Stimulated activated CD4-positive, alpha-beta T cell treated with anti-CD3 and anti-CD28 coated beads, Interleukin-2, amount 100 ng/mL, for 24 hours (primary cell): ENCODE measurements around the gene BTBD1.

Source experiments
- DNase-seq, 2 donors: peaks; one replicate each; pipeline ENCODE4 v3.0.0-alpha.2; 2020

Gene BTBD1

DNA sequence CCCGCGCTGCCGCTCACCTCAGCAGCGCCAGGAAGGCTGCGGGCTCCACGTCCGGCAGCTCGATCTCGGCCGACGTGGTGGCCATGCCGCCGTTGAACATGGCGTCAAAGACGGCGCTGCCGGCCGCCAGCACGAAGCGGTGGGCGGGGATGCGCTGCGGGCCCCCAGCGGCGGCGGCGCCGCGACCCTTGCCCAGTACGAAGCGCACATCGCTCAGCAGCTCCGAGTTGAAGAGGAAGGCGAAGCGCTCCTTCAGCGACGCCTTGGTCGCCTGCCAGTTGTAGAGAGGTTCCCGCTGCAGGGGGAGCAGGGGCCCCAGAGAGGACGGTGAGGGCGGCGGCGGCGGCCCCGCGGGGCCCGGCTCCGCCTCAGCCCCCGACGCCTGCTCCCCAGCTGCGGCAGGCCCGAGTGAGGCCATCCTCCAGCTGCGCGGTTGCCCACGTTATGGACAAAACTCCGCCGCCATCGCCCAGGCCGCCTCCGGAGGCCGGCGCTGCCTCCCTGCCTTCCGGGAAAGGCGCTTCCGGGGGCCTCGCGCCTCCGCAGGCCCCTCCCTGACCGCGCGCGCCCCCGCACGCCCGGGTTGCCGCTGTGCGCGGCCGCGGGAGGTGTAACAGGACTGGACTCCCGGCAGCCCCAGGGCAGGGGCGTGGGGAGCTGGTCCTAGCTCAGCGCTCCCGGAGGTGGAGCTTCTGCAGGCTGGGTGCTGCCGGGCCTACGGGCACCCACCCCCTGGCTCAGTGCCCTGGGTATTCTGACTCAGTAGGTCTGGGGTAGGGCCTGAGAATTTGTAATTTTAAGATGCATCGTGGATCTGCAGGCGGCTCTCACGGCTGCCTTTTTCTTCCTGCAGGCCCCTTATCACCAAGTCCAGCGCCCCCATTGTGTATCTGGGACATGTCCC is at the start of gene BTBD1:
Gene BTBD1 (minus strand): TSS at position 519 of the 904 bp plus-strand sequence. CDS start 101 bp downstream, at position 418.
- DNase-seq, result peak; percentile 89 to 93

DNA sequence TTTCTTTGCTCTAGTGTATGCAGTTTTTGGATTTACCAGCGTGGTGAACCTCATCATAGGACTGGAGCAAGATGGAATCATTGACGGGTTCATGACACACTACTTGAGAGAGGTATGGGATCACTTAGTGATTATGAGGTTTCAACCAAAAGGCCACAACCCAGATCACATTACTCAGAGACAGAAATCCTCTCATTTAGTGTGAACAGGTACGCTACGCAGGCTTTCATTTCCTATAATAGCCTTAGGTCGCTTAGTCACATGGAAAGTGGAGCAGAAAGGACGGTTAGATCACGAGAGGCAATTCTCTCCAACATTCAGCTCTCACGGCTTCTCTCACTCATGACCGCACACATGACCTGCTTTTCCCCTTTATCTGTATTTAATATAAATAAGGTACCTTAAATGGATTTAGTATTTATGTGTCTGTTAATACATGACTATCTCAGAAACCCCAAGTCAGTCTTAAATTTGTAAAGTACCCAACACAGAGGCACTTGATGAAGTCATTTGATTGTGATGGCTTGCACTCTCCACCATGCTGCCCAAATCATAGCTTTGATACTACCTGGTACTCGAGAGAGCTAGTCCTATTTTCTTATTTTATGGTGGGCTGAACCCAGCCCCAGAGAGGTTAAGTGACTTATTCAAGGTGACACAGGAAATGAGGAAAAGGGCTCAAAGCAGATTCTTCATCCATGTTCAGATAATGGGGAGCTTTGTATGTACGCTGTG is 48.9 kb upstream of the BTBD1 start:
- DNase-seq, result no peak

GRCh38 chr15:83115410-83115809 is 48.4 kb upstream of the BTBD1 start:
- DNase-seq, result no peak

GRCh38 chr15:83114856-83115255 is 47.8 kb upstream of the BTBD1 start:
- DNase-seq, result no peak

DNA sequence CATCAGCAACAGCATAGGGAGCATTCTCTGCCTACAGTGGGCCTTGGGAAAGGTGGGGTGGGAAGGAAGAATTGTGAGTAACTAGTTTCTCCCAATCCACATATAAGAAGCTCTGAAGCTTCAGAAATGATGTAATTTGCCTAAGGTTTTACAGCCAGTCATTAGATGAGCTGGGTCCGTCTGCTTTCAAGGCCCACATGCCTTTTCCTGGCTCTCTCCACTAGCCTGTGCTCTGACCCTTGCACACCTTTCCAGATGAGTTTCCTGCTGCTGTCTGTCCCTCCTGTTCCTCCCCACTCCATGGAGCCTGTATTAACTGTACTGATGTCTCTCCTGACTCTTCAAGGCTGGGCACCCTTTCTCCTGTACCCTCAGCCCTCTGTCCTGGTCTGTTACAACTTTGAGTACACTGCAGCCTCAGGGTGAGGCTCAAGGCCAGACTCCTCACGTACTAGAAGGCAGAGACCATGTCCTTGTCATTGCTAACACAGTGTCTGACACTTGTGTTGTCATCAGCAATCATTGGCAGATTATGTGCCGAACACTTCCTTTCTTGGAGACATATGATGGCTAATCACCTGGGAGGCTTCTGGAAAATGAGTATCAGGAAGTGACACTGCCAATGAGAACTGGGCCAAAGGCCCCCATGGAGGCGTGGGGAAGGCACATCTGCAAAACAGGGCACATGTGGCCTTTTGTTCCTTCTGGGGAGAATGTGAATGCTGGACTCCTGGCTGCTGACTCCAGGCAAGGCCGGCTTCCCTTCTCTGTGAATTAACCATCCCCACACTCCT is 47.0 kb upstream of the BTBD1 start:
- DNase-seq, result no peak

DNA sequence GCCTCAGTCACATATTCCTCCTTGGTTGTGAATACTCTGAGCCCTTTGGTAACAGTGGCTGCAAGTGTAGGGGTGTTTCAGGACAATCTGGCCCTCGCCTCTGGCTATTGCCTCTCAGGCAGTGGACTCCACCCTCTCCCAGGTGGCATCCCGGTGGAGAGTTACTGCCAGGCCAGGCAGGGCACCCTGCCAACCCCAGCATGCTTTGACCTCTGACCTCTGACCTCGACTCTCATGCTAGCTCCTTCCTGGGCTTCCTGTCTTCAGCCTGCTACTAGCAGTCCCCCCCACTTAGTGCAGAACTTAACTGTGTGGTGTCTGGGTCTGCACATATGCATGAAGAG is 45.9 kb upstream of the BTBD1 start:
- no peak for DNase-seq

- DNase-seq, result no peak
Observed at GRCh38 chr15:83112233-83112955, 45.3 kb upstream of the BTBD1 start.

GRCh38 chr15:83111149-83111548 is 44.1 kb upstream of the BTBD1 start:
- DNase-seq, result no peak

GRCh38 chr15:83110381-83110780 is 43.3 kb upstream of the BTBD1 start:
- no peak for DNase-seq

- no peak for DNase-seq
Observed at GRCh38 chr15:83109532-83109931, 42.5 kb upstream of the BTBD1 start.

- peak in 1 of 2 donors; percentile 12 for DNase-seq
Observed at GRCh38 chr15:83108266-83109219, 41.5 kb upstream of the BTBD1 start.

GRCh38 chr15:83107841-83108181 is 40.8 kb upstream of the BTBD1 start:
- no peak for DNase-seq

DNA sequence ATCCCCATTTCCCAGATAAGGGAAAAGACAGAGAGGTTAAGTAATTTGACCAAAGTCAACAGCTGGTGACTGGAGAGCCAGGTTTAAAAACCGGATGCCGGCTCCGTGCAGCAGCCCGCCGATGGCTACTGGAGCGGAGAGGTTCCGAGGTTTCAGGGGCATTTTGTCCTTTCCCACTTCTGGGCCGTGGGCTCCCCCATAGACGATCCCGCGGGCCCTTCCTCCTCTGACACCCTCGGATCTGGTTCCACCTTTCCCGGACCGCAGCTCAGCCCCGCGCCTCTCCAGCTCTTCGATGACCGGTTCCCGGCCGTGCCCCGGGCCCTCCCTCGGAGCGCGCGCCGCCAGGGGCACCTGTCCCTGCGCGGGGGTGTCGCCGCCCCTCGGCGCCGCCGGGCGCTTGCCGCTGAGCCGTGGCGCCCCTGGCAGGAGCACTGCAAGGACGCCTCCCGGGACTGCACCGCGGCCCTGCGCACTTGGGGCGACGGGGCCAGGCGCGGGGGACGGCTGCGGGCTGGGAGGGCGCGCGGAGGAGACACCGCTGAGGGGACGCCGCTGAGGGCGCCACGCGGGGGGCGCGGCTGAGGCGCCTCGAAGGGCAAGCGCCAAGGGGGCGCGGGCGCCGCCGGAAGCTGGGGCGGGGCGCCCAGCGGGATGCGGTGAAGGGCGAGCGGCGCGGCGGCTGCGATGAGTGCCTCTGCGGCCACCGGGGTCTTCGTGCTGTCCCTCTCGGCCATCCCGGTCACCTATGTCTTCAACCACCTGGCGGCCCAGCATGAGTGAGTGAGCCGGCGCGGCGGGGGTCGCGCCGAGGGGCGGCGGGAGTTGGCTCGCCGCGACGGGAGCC is 40.2 kb upstream of the BTBD1 start, which contains the start of gene TM6SF1:
Gene TM6SF1 (plus strand): TSS at position 652 of the 847 bp plus-strand sequence. CDS start 36 bp downstream, at position 688.
- peak in 1 of 2 donors; percentile 19 for DNase-seq

GRCh38 chr15:83105440-83105839 is 38.4 kb upstream of the BTBD1 start:
- no peak for DNase-seq

DNA sequence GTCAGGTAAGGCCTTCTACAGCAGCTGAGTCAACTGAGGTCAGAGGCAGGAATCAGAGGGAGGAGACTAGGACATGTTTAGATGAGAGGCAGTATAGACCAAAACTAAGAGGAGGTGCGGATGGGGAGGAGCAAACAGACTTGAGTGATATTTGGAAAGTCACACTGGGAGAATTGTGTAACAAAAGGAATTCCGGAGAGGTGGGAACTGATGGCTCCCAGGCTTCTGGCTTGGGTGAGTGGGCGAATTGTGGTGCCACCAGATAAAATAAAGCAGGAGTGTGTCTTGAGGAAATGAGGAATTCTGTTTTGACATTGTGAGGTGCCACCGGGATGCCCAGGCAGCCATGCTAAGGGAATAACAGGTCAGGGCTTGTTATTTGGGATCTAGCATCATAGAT is 37.1 kb upstream of the BTBD1 start:
- DNase-seq, result no peak

DNA sequence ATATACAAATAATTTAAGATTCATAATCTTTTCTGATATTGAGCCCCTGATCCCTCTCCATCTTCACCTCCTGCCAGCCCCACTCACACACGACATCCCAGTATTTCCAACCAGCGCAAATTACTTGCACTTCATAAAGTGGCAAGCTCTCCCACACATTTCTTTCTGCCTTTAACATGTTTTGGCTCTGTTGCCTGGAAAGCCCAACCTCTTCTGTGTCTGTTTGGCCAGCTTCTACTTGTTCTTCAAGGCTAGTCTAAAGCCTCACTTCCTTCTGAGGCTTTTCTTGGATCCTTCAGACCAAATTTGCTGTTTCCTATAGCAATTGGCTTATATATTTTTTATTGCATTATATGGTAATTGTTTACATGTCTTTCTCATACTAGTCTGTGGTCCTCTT is 35.3 kb upstream of the BTBD1 start:
- DNase-seq, result no peak

DNA sequence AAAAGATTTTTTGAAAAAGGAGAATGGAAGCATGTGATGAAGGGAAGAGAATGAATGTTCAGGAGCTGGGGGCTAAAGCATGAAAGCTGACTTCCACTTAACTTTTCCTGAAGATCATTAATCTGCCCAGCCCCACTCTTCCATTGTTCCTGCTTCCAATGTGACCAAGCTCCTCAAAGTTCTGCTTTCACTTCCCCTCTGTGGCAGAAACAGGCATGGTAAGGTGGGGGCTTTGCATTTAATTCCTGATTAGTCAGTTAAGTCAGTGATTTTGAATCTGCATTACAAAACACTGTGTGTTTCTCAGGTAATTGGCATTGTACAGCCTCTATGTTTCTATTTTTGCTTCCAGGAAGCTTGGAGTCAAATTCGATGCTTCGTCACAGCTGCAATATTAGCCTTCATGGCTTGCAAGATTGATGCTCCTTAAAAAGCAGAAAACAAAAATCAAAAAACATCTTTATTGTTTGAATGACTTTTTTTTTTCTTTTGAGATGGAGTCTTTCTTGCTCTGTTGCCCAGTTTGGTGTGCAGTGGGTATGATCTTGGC is 33.1 kb upstream of the BTBD1 start:
- no peak for DNase-seq

GRCh38 chr15:83099290-83099689 is 32.2 kb upstream of the BTBD1 start:
- no peak for DNase-seq

- DNase-seq, result no peak
Observed at GRCh38 chr15:83098079-83098478, 31.0 kb upstream of the BTBD1 start.

DNA sequence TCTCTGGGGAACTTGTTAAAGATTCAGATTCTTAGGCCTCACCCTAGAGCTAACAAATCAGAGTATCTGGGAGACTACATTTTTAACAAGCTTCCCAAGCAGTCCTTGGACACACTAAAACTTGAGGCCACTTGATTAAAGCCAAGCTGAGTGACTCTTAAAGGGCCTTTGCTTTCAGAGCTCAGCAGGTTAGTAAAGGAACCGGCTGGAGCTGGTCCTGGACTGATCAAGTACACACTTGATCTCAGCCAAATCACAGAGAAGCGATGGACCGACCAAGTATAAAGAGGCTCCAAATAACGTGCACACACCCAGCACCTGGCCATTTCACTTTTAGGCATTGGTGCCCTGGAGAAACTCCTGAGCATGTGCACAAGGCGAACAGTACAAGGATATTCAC is 27.5 kb upstream of the BTBD1 start:
- no peak for DNase-seq
